Small intestine (tissue), 7 donors: ENCODE results near the gene EFTUD2. TPM values are rescaled to one million over a fixed set of nuclear protein-coding genes. Genes with fewer than 3 reads are reported as not detected.

ENCODE experiments used
- DNase-seq, 2 donors: peaks; one replicate each; pipeline versions ENCODE4 v3.0.0 to v3.0.0-alpha.2; 2013
- FAIRE-seq: peaks from 2 replicates; lab custom pipeline; 2012; peaks lifted over from hg19 to GRCh38; lab: Jason Lieb, UNC
- H3K27ac ChIP-seq, 3 donors: one replicate each; pipeline ENCODE4 v1.5.1; 2013; ENCODE audit warnings: low read length in 2 of 3, mild to moderate bottlenecking in 2 of 3, control low read depth in 1 of 3, inconsistent platforms in 1 of 3, low read depth in 1 of 3, moderate library complexity in 1 of 3
- H3K27me3 ChIP-seq, 3 donors: one replicate each; pipeline ENCODE4 v1.6.1; 2013; ENCODE audit warnings: low read length in 3 of 3, inconsistent platforms in 1 of 3; ENCODE audit not compliant: control insufficient read depth in 3 of 3, insufficient read depth in 3 of 3
- H3K36me3 ChIP-seq, 3 donors: one replicate each; pipeline ENCODE4 v1.6.1; 2013; ENCODE audit warnings: low read length in 3 of 3, inconsistent platforms in 1 of 3, low read depth in 1 of 3, mild to moderate bottlenecking in 1 of 3, moderate library complexity in 1 of 3; ENCODE audit not compliant: control insufficient read depth in 3 of 3, insufficient read depth in 2 of 3
- H3K4me1 ChIP-seq, 3 donors: one replicate each; pipeline ENCODE4 v1.6.1; 2013; ENCODE audit warnings: low read length in 2 of 3, inconsistent platforms in 1 of 3, low read depth in 1 of 3, mild to moderate bottlenecking in 1 of 3, moderate library complexity in 1 of 3; ENCODE audit not compliant: control insufficient read depth in 3 of 3, insufficient read depth in 2 of 3
- H3K4me3 ChIP-seq, 3 donors: one replicate each; pipeline ENCODE4 v1.5.1; 2013; ENCODE audit warnings: low read length in 3 of 3, control low read depth in 1 of 3, inconsistent platforms in 1 of 3, low read depth in 1 of 3, mild to moderate bottlenecking in 1 of 3, moderate library complexity in 1 of 3
- H3K9me3 ChIP-seq, 2 donors: one replicate each; pipeline ENCODE4 v1.6.1; 2013; ENCODE audit warnings: low read depth in 1 of 2, low read length in 1 of 2; ENCODE audit not compliant: control insufficient read depth in 2 of 2, insufficient read depth in 1 of 2
- WGBS, 3 donors: extraction: QIAGEN DNeasy Blood & Tissue Kit; methylation state at CpG; one replicate each; pipeline ENCODE4 v1.1.7; 2013; 5-methylcytosine and 5-hydroxymethylcytosine counted together
- polyA plus RNA-seq, 4 donors: library from polyadenylated mRNA; stranded (reverse) in 3 of 4; unstranded in 1 of 4; fragments of 200-250 nt in 3 of 4; fragments of 120-200 nt in 1 of 4; gene quantifications; one replicate each; pipeline versions ENCODE4 v1.2.1 to v1.2.3, GENCODE V29; 2013
- donor health status: healthy with polysubstance abuse.
- donor health status: control.
- donor health status: control.
- donor health status: Bipolar disorder and iron deficiency.
- donor health status: healthy.

The EFTUD2 gene
- polyA plus RNA-seq, 4 donors = 19.9 to 71.2 (median 33.8) TPM

DNA sequence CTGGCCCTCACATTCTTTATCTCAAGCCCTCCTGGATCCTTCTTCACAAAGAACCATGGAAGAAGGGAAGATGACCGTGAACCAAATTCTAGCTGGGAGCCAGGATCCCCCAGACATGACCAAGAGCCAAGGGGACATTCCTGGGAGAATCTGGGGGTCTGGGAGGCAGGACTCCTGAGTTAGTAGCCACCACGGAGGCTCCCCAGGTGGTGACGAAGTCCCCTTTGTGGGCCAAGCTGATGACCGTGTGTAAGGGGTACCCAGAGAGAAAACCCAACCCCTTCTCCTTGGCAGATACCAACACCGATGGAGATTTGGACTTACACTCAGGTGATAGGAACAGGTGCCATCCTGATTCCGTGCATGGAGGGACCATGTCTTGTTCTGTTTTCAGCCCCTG lies 22.9 kb upstream of the EFTUD2 start:
- WGBS, 3 donors = 78 to 89% (median 86%) methylated on average over 6 of the region's 6 CpGs
- Histone ChIP-seq H3K4me1 (no peaks in the 10 kb centered on the region), H3K4me3 (no peak overlapping the region), H3K36me3 (peaks cover 0 to 13% (median 0%) of the 10 kb centered on the region in 3 donors), H3K9me3 (no peaks in the 10 kb centered on the region), H3K27ac (no peak overlapping the region), H3K27me3 (peaks cover 0 to 25% (median 0%) of the 10 kb centered on the region in 3 donors)
- no peak for DNase-seq
- no peak for FAIRE-seq

DNA sequence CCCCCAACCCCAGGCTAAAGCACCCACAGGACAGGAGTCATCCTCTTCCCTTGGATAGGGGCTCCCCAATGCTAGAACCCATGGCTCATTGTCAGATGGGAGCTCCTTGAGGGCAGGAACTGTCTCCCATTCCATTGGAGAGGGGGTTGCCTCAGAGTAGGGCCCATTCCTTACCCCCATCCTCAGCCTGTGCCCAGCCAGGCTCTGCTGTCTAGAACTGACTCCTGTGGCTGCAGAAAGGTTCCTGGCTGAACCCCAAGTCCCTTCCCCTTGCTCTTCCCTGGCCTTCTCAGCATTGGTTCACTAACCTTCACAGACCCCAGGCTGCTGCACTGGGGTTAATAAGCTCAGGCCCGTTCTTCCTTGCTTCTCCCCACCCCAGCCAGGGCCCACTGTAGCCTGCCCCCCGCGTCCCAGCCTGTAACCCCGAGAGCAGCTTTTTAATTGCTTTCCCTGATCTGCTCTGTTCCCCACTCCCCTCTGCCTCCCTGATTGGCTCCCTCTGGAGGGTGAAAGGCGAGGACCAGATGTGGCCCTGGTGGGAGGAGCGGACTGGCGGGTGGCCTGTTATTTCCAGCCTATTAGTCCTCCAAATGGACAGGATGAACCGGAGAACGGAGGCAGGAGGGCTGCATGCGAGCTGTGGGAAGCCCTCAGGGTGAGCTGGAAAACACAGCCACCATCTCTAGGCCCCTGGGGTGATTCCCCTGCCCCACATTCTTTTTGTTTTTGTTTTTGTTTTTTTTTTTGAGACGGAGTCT lies 22.1 kb upstream of the EFTUD2 start:
- no peak overlapping the region for H3K27ac ChIP-seq
- peaks cover 0 to 5% (median 0%) of the 10 kb centered on the region in 3 donors for H3K36me3 ChIP-seq
- H3K27me3 ChIP-seq = peaks cover 0 to 25% (median 0%) of the 10 kb centered on the region in 3 donors
- no peak for FAIRE-seq
- no peak for DNase-seq
- 61 to 70% (median 67%) methylated on average over 11 of the region's 11 CpGs for WGBS, 3 donors
- no peak overlapping the region for H3K4me3 ChIP-seq
- H3K4me1 ChIP-seq = no peaks in the 10 kb centered on the region
- no peaks in the 10 kb centered on the region for H3K9me3 ChIP-seq

DNA sequence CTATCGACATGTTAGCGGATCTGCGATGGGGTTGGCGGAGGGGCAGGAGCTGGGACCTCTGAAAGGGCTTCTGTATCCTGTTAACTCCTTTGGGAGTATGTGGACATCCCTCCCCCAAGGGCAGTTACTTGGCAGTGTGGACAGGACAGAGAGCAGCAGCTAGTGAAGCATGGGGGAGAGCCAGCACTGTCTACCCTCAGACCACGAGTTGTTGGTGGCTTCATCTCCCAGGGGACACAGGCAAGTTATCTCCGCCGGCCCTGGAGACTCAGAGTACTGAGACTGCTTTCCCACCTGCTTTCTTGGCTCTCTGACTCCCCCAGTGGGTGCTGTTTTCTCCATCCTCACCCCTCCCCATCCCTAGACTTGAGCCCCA lies 21.3 kb upstream of the EFTUD2 start:
- H3K9me3 ChIP-seq = no peaks in the 10 kb centered on the region
- peaks cover 0 to 3% (median 0%) of the 10 kb centered on the region in 3 donors for H3K4me1 ChIP-seq
- H3K36me3 ChIP-seq = no peaks in the 10 kb centered on the region
- peaks cover 0 to 25% (median 0%) of the 10 kb centered on the region in 3 donors for H3K27me3 ChIP-seq
- FAIRE-seq = no peak
- H3K27ac ChIP-seq = no peak overlapping the region
- DNase-seq = no peak
- WGBS, 3 donors = 73 to 78% (median 75%) methylated on average over 7 of the region's 7 CpGs
- no peak overlapping the region for H3K4me3 ChIP-seq

DNA sequence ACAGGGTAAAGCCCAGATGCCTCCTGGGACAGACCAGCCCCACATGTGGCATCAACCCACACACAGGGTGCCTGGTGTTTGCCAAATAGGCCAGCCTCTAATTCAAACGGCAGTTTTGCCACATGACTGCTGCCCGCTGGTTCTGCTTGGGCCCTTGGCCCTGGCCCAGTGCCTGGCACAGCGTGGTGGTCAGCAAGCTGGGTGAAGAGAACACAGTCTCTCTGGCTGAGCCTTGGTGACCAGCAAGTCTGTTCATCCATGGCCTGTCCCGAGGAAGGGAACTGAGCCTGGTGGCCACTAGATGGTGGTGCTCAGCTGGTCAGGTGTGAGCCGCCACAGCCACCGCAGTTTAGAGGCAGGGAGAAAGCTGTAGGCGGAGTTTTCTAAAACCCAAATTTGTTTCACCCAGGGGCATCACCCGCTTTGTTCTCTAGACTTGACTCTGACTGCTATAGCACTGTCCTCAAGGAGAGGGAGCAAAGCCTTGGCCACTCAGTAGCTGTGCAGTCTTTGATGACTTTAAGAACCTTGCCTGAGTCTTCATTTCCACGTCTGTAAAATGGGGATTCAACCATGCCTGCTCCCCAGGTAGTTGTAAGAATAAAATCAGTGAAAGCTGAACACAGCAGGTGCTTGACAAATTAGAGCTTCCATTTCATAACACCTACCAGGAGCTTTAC lies 20.8 kb upstream of the EFTUD2 start:
- H3K4me3 ChIP-seq = no peak overlapping the region
- H3K27ac ChIP-seq = no peak overlapping the region
- H3K27me3 ChIP-seq = peaks cover 0 to 25% (median 0%) of the 10 kb centered on the region in 3 donors
- H3K36me3 ChIP-seq = no peaks in the 10 kb centered on the region
- no peak for FAIRE-seq
- H3K4me1 ChIP-seq = peaks cover 0 to 3% (median 0%) of the 10 kb centered on the region in 3 donors
- 11 to 14% (median 13%) methylated on average over 9 of the region's 9 CpGs for WGBS, 3 donors
- DNase-seq = peak; percentile 75 to 76
- no peaks in the 10 kb centered on the region for H3K9me3 ChIP-seq

DNA sequence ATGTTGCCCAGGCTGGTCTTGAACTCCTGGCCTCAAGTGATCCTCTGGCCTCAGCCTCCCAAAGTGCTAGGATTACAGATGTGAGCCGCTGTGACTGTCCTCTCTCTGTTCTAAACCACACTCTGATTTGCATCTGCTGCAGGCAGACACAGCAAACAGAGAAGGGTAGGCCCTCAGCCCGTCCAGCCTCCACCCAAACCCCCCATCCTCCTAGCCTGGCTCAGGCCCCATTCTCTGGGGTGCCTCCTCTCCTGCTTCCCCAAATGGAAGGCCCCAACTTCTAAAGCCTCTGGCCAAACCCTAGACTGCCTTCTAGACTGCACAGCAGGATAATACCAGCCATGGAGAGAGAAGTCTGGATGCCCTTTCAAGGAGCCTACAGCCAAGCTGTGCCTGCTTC lies 20.2 kb upstream of the EFTUD2 start:
- 53 to 76% (median 70%) methylated on average over 2 of the region's 2 CpGs for WGBS, 3 donors
- FAIRE-seq = no peak

DNA sequence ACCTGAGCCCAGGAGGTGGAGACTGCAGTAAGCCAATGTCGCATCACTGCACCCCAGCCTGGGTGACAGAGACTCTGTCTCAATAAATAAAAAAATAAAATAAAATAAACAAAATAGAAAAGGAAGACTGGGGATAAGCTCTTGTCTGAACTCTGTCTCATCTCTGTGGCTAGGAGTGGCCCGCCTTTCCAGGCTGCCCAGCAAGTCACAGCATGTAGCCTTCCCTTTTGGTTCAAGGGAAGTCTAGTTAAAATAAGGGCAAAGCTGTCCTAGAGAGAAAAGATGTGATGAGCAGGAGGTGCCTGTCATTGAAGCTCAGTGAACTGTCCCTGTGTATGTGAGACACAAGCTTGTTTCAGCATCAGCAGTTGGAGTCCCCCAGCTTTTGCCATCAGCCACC lies 18.8 kb upstream of the EFTUD2 start:
- Histone ChIP-seq H3K36me3 (no peaks in the 10 kb centered on the region), H3K9me3 (no peaks in the 10 kb centered on the region), H3K4me3 (no peak overlapping the region), H3K27ac (no peak overlapping the region), H3K27me3 (peaks cover 0 to 31% (median 0%) of the 10 kb centered on the region in 3 donors), H3K4me1 (peaks cover 0 to 3% (median 0%) of the 10 kb centered on the region in 3 donors)
- no peak for DNase-seq
- WGBS, 3 donors = 91 to 93% (median 93%) methylated on average over 2 of the region's 2 CpGs
- FAIRE-seq = no peak

More for the DNA sequence above, 20.2 kb upstream of the EFTUD2 start:
- DNase-seq = no peak
- peaks cover 0 to 25% (median 0%) of the 10 kb centered on the region in 3 donors for H3K27me3 ChIP-seq
- no peak overlapping the region for H3K4me3 ChIP-seq
- H3K27ac ChIP-seq = no peak overlapping the region
- no peaks in the 10 kb centered on the region for H3K36me3 ChIP-seq
- peaks cover 0 to 3% (median 0%) of the 10 kb centered on the region in 3 donors for H3K4me1 ChIP-seq
- H3K9me3 ChIP-seq = no peaks in the 10 kb centered on the region

DNA sequence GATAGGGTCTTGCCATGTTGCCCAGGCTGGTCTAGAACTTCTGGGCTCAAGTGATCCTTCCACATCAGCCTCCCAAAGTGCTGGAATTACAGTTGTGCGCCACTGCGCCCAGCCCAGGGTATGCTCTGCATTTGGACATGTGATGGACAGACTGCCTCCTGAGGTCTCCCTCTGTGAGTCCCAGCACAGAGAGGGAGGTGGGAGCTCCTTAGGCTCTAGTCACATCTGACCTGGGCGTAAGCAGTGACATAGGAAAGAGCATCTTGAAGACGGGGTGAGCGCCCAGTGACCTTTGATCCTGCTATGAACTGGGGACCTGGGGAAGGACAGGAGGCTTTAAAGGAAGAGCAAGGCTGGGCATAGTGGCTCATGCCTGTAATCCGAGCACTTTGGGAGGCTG lies 18.2 kb upstream of the EFTUD2 start:
- Histone ChIP-seq H3K9me3 (no peaks in the 10 kb centered on the region), H3K27ac (no peak overlapping the region), H3K27me3 (peaks cover 0 to 28% (median 0%) of the 10 kb centered on the region in 3 donors), H3K4me3 (no peak overlapping the region), H3K36me3 (no peaks in the 10 kb centered on the region), H3K4me1 (peaks cover 0 to 3% (median 0%) of the 10 kb centered on the region in 3 donors)
- DNase-seq = no peak
- no peak for FAIRE-seq
- 53 to 78% (median 68%) methylated on average over 6 of the region's 6 CpGs for WGBS, 3 donors

DNA sequence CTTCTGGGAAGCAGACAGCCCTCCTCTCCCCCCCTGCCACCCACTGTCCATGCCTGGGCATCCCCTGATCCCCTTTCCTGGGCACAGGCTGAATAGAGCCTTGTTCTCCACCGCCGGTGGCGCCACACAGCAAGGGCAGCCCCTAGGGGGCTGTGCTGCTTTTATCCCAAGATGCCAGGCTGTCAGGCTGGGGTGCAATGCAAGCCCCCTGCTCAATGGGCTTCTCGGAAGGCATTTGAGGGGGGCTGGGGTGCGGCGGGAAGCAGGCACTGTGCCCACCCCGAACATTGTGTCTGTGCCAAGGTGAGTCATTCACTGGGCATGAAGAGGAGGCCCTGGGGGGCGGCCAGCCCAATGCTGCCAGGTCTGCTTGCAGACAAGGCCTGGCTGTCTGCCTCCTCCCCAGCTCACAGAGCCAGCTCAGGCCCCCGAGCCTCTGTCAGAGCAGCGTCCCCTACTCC lies 17.6 kb upstream of the EFTUD2 start:
- FAIRE-seq (no peak), DNase-seq (no peak)
- H3K27me3 ChIP-seq = peaks cover 0 to 29% (median 0%) of the 10 kb centered on the region in 3 donors
- peaks cover 0 to 5% (median 0%) of the 10 kb centered on the region in 3 donors for H3K4me1 ChIP-seq
- no peak overlapping the region for H3K27ac ChIP-seq
- WGBS, 3 donors = 60 to 74% (median 71%) methylated on average over 7 to 10 of the region's 10 CpGs
- no peaks in the 10 kb centered on the region for H3K9me3 ChIP-seq
- H3K36me3 ChIP-seq = no peaks in the 10 kb centered on the region
- no peak overlapping the region for H3K4me3 ChIP-seq
